Duodenal mucosa (tissue), 2 donors: ENCODE results near the gene PIP4K2B.

Experiments used
- H3K27ac ChIP-seq: one replicate; pipeline ENCODE4 v1.7.0; 2013; ENCODE audit warnings: low read depth, low read length
- H3K27me3 ChIP-seq, 2 donors: one replicate each; pipeline ENCODE4 v1.7.0; 2013; ENCODE audit warnings: low read length in 2 of 2, control low read depth in 1 of 2; ENCODE audit not compliant: insufficient read depth in 2 of 2, control insufficient read depth in 1 of 2
- H3K36me3 ChIP-seq, 2 donors: one replicate each; pipeline ENCODE4 v1.7.0; 2013; ENCODE audit warnings: low read length in 2 of 2, control low read depth in 1 of 2; ENCODE audit not compliant: insufficient read depth in 2 of 2, control insufficient read depth in 1 of 2
- H3K4me1 ChIP-seq, 2 donors: one replicate each; pipeline ENCODE4 v1.7.0; 2013; ENCODE audit warnings: low read length in 2 of 2, control low read depth in 1 of 2; ENCODE audit not compliant: insufficient read depth in 2 of 2, control insufficient read depth in 1 of 2
- H3K4me3 ChIP-seq, 2 donors: one replicate each; pipeline ENCODE4 v1.7.0; 2013; ENCODE audit warnings: low read length in 2 of 2, low read depth in 1 of 2
- H3K9ac ChIP-seq, 2 donors: one replicate each; pipeline ENCODE4 v1.7.0; 2013; ENCODE audit warnings: low read length in 2 of 2, low read depth in 1 of 2
- H3K9me3 ChIP-seq, 2 donors: one replicate each; pipeline ENCODE4 v1.7.0; 2013; ENCODE audit warnings: low read length in 2 of 2, control low read depth in 1 of 2; ENCODE audit not compliant: control insufficient read depth in 1 of 2

Gene PIP4K2B

GRCh38 chr17:38779965-38780752 lies 19.2 kb downstream of the PIP4K2B start:
- Histone ChIP-seq H3K9ac (no peak overlapping the region), H3K27ac (no peak overlapping the region), H3K4me1 (no peaks in the 10 kb centered on the region), H3K4me3 (no peak overlapping the region), H3K27me3 (no peaks in the 10 kb centered on the region), H3K36me3 (peaks cover 62 to 93% of the 10 kb centered on the region in 2 donors), H3K9me3 (no peaks in the 10 kb centered on the region)

GRCh38 chr17:38777641-38778250 lies 21.6 kb downstream of the PIP4K2B start:
- no peaks in the 10 kb centered on the region for H3K27me3 ChIP-seq
- H3K27ac ChIP-seq: no peak overlapping the region
- H3K4me3 ChIP-seq: no peak overlapping the region
- H3K4me1 ChIP-seq: no peaks in the 10 kb centered on the region
- no peaks in the 10 kb centered on the region for H3K9me3 ChIP-seq
- no peak overlapping the region for H3K9ac ChIP-seq
- H3K36me3 ChIP-seq: peaks cover 54 to 89% of the 10 kb centered on the region in 2 donors

GRCh38 chr17:38773258-38773657 lies 26.1 kb downstream of the PIP4K2B start:
- H3K36me3 ChIP-seq: peaks cover 28 to 88% of the 10 kb centered on the region in 2 donors
- H3K27me3 ChIP-seq: no peaks in the 10 kb centered on the region
- no peak overlapping the region for H3K27ac ChIP-seq
- H3K9me3 ChIP-seq: no peaks in the 10 kb centered on the region
- no peak overlapping the region for H3K9ac ChIP-seq
- H3K4me1 ChIP-seq: no peaks in the 10 kb centered on the region
- no peak overlapping the region for H3K4me3 ChIP-seq

- Histone ChIP-seq H3K9me3 (no peaks in the 10 kb centered on the region), H3K4me1 (no peaks in the 10 kb centered on the region), H3K36me3 (peaks cover 23 to 95% of the 10 kb centered on the region in 2 donors), H3K27me3 (no peaks in the 10 kb centered on the region), H3K4me3 (no peak overlapping the region), H3K9ac (no peak overlapping the region), H3K27ac (no peak overlapping the region)
Observed at GRCh38 chr17:38768417-38768816, 30.9 kb downstream of the PIP4K2B start.

- Histone ChIP-seq H3K27me3 (no peaks in the 10 kb centered on the region), H3K9me3 (no peaks in the 10 kb centered on the region), H3K4me1 (peaks cover 0 to 4% of the 10 kb centered on the region in 2 donors), H3K36me3 (peaks cover 32 to 92% of the 10 kb centered on the region in 2 donors), H3K27ac (no peak overlapping the region), H3K4me3 (no peak overlapping the region), H3K9ac (no peak overlapping the region)
Observed at GRCh38 chr17:38766341-38766740, 33.0 kb downstream of the PIP4K2B start.

GRCh38 chr17:38762231-38762630 lies 37.1 kb downstream of the PIP4K2B start:
- Histone ChIP-seq H3K4me3 (no peak overlapping the region), H3K9ac (no peak overlapping the region), H3K4me1 (peaks cover 0 to 4% of the 10 kb centered on the region in 2 donors), H3K9me3 (no peaks in the 10 kb centered on the region), H3K36me3 (peaks cover 35 to 84% of the 10 kb centered on the region in 2 donors), H3K27me3 (no peaks in the 10 kb centered on the region), H3K27ac (no peak overlapping the region)

GRCh38 chr17:38761612-38762011 lies 37.7 kb downstream of the PIP4K2B start:
- Histone ChIP-seq H3K4me1 (peaks cover 0 to 4% of the 10 kb centered on the region in 2 donors), H3K9me3 (no peaks in the 10 kb centered on the region), H3K27ac (no peak overlapping the region), H3K27me3 (no peaks in the 10 kb centered on the region), H3K4me3 (no peak overlapping the region), H3K9ac (no peak overlapping the region), H3K36me3 (peaks cover 35 to 79% of the 10 kb centered on the region in 2 donors)

GRCh38 chr17:38753071-38753506 lies 46.3 kb downstream of the PIP4K2B start:
- peak overlapping the region; percentile 83 to 99 for H3K4me3 ChIP-seq
- H3K27me3 ChIP-seq: peaks cover 0 to 4% of the 10 kb centered on the region in 2 donors
- peak overlapping the region; percentile 85 to 96 for H3K9ac ChIP-seq
- peak overlapping the region; percentile 35 for H3K27ac ChIP-seq
- peaks cover 34 to 50% of the 10 kb centered on the region in 2 donors for H3K4me1 ChIP-seq
- H3K36me3 ChIP-seq: peaks cover 9 to 25% of the 10 kb centered on the region in 2 donors
- H3K9me3 ChIP-seq: no peaks in the 10 kb centered on the region

GRCh38 chr17:38752308-38753070 lies 46.9 kb downstream of the PIP4K2B start, which contains the start of gene PSMB3:
Gene PSMB3, plus strand, starts transcription at chr17:38752741. Its CDS starts 86 bp downstream, at chr17:38752827.
- peaks cover 0 to 4% of the 10 kb centered on the region in 2 donors for H3K27me3 ChIP-seq
- H3K27ac ChIP-seq: peak within 1 kb of the TSS; percentile 79
- peaks cover 9 to 21% of the 10 kb centered on the region in 2 donors for H3K36me3 ChIP-seq
- peak within 1 kb of the TSS; percentile 85 to 96 for H3K9ac ChIP-seq
- H3K4me3 ChIP-seq: peak within 1 kb of the TSS; percentile 83 to 99
- H3K9me3 ChIP-seq: no peaks in the 10 kb centered on the region
- peaks cover 38 to 50% of the 10 kb centered on the region in 2 donors for H3K4me1 ChIP-seq
